ENCODE results near the gene NDUFC2.
A peak's percentile ranks its signal among the peaks of the same experiment; 100 is the strongest.
"Not testable (repeated sequence)": the region's sequence is repeated elsewhere in the genome, so short reads cannot be mapped to it uniquely, and the experiment has no call there.

Gene NDUFC2

DNA sequence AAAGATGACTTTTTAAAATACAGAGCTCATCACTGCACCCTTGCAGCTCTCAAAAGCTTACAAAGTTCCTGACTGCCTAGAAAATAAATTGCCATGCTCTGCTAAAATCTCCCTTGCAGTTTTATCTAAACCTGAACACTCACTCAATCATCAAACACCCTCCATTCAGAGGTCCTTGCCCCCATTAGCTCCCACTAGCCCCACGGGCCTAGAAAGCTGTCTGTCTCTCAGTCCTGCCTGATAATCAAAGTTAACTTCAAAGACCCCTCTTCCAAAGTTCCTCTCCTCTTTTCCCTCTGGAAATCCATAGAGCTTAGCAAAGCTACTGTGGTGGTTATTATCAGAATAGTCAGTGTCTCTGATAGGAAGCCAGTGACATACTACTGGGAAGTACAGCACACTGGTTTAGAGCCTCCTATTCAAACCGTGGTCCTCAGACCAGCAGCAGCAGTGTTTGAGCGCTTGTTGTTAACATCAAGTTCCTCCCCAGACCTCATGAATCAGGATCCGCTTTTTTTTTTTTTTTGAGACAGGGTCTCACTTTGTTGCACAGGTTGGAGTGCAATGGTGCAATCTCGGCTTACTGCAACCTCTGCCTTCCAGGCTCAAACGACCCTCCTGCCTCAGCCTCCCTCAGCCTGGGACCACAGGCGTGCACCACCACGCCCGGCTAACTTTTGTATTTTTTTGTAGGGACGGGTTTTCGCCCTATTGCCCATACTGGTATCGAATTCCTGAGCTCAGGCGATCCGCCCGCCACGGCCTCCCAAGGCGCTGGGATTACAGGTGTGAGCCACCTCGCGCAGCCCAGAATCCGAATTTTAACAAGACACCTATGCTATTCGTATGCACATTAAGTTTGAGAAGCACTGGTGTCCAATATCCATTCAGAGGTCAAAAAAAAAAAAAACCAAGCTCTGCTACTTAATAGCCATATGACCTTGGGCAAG is 1.2 kb downstream of the NDUFC2 start:
- no peak for DNase-seq

DNA sequence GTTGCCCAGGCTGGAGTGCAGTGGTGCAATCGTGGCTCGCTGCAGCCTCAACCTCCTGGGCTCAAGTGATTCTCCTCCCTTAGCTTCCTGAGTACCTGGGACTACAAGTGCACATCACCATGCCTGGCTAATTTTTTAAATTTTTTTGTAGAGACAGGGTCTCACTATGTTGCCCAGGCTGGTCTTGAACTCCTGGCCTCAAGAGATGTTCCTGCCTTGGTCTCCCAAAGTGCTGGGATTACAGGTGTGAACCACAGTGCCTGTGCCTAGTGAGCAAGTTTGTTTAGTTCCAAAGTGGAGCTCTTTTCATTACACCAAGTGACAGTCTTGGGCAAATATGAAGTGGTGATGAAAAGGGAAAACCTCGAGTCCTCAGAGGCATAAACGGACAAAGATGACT is 2.1 kb downstream of the NDUFC2 start:
- not testable (repeated sequence) for DNase-seq

- DNase-seq: no peak
Measured at GRCh38 chr11:78076733-78077403, 2.8 kb downstream of the NDUFC2 start.

DNA sequence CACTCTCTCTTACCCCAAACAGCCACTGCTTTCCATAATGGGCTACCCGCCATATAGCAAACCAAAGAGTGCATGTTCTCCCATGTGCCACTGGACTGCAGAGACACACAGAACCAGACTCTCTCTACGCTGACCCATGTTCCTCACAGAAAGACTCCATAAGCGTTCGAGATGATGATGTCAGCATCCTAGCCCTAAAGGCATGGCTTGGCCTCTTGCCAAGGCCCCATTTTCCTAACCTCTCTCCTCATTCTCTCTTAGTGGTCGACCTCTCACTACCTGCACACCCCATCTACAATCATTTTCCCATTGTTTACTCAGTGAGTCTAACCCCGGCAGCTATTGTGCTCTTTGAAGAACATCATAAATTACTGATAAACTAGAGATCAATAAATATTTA is 4.9 kb downstream of the NDUFC2 start:
- DNase-seq: no peak

DNA sequence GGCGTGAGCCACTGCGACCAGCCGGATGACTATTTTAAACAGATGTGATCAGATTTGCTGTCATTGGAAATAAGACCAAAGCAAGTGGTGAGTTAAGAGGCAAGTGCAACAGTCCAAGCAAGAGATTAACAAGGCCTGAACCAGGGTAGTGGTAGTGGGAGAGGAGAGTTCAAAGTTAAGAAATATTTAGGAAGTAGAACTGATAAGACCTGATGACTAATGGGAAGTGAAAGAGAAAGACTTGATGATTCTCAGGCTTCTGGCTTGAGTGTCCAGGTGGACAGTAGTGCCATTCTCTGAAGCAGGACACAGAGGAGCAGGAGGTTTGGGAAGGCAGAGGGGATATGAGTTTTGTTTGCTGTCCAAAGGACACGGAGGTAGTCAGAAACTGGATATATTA is 7.2 kb downstream of the NDUFC2 start:
- no peak for DNase-seq

GRCh38 chr11:78071717-78072116 is 7.9 kb downstream of the NDUFC2 start:
- no peak for DNase-seq

DNA sequence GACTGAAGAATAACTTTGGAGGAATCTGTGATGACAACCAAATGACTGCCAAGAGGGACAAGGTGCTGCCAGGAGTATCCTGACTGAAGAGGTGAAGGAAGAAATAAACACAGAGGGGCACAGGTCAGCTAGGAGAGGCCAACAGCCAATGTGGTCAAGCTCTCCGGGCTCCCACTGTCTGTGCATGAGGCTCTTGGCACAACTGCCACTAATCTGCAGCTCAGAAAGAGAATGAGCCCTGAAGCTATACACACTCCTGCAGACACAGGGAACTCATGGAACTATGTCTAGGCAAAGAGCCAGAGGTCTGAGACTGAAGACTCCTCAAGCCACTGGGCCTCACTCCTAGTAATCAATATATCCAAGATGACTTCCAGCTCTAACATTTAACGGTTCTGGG is 9.0 kb downstream of the NDUFC2 start:
- DNase-seq: no peak

- DNase-seq: peak; percentile 23
Measured at GRCh38 chr11:78069465-78069864, 10.2 kb downstream of the NDUFC2 start.

- DNase-seq: no peak
Measured at GRCh38 chr11:78067704-78068103, 12.0 kb downstream of the NDUFC2 start.

- no peak for DNase-seq
Measured at GRCh38 chr11:78066471-78066870, 13.2 kb downstream of the NDUFC2 start.

DNA sequence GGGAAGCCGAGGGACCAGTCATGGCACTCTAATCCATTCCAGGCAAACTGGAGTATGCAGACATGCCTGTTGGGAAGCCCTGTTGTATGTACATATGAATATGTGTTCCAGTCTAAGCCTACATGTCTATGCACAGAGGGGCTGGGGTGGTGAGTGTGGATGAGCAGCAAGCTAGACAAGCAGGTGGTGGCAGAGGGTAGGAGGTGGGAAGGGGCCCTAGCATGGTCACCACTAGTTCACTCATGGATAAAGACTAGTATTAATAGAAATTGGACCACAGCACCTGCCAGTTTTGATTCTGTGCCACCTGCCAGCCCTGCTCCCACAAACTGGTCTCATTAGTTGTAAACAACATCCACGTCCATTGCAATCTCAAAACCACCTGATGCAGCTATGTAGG is 14.5 kb downstream of the NDUFC2 start:
- DNase-seq: no peak

GRCh38 chr11:78063440-78064181 is 16.1 kb downstream of the NDUFC2 start, which contains the start of gene THRSP:
Gene THRSP (plus strand): TSS chr11:78063861. CDS start chr11:78063882, 21 bp downstream.
- DNase-seq: no peak

DNA sequence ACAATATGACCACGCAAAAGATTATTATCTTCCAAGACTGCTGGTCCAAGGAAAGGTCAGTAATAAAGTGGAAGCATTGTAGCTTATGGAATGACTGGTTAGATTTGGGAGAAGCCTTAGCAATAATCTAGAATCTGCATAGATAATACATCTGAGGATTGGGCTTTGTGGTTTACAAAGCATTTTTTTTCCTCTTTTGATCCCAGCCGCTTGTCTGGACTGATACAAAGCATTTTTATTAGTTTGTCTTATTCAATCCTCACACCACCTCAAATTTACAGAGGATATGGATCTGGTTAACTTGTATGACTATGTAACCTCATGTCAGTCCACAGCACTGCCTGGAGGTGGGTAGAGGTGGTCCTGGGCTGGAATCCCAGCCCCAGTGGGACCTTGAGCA is 17.0 kb downstream of the NDUFC2 start:
- no peak for DNase-seq

- DNase-seq: no peak
Measured at GRCh38 chr11:78061921-78062311, 17.7 kb downstream of the NDUFC2 start.

GRCh38 chr11:78061088-78061920 is 18.4 kb downstream of the NDUFC2 start:
- DNase-seq: no peak

DNA sequence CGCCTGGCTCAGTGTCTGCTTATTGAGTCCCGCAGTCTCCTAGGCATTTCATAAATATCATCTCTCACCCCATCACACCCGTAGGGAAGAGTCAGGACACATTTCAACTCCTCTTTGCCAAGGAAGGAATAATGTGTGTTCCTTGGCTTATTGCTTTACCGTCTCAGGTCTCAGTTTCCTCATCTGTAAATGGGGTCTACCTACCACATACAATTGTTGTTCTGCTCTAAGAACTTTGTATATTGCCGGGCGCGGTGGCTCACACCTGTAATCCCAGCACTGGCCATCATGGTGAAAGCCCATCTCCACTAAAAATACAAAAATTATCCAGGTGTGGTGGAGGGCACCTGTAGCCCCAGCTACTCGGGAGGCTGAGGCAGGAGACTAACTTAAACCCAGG is 19.1 kb downstream of the NDUFC2 start:
- no peak for DNase-seq

DNA sequence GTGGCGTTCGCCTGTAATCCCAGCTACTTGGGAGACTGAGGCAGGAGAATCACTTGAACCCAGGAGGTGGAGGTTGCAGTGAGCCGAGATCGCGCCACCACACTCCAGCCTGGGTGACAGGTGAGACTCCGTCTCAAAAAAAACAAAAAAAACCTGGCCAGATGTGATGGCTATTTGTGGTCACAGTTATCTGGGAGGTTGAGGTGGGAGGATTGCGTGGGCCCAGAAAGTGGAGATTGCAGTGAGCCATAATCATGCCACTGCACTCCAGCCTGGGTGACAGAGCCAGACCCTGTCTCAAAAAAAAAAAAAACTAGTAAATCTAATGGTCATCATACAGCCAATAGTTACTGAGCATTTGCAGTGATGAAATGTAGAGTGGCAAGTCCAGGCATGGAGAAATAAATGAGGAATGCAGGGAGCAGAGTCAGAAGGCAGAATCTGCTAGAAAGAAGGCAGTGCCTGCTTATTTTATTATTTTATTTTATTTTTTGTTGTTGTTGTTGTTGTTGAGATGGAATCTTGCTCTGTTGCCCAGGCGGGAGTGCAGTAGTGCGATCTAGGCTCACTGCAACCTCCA is 19.8 kb downstream of the NDUFC2 start:
- not testable (repeated sequence) for DNase-seq

GRCh38 chr11:78057462-78058055 is 22.1 kb downstream of the NDUFC2 start:
- DNase-seq: no peak

- DNase-seq: no peak
Measured at GRCh38 chr11:78056093-78056492, 23.6 kb downstream of the NDUFC2 start.

DNA sequence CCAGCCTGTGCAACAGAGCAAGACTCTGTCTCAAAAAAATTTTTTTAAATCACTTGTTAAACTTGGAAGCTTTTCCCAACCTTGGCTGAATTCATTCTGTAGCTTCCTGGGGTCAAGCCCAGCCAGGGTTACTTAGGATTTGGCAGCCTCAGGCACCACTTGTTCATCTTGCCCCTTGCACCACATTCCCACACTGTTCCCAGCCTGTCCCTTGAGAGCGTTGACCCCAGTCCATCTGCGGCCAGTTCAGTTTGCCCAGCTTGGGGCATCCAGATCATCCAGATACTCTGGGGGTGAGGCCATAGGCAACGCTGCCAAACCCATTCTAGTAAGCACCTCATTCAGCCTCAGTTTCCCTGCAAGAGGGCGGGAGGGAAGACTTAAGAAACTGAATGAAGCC is 24.7 kb downstream of the NDUFC2 start:
- DNase-seq: no peak

DNA sequence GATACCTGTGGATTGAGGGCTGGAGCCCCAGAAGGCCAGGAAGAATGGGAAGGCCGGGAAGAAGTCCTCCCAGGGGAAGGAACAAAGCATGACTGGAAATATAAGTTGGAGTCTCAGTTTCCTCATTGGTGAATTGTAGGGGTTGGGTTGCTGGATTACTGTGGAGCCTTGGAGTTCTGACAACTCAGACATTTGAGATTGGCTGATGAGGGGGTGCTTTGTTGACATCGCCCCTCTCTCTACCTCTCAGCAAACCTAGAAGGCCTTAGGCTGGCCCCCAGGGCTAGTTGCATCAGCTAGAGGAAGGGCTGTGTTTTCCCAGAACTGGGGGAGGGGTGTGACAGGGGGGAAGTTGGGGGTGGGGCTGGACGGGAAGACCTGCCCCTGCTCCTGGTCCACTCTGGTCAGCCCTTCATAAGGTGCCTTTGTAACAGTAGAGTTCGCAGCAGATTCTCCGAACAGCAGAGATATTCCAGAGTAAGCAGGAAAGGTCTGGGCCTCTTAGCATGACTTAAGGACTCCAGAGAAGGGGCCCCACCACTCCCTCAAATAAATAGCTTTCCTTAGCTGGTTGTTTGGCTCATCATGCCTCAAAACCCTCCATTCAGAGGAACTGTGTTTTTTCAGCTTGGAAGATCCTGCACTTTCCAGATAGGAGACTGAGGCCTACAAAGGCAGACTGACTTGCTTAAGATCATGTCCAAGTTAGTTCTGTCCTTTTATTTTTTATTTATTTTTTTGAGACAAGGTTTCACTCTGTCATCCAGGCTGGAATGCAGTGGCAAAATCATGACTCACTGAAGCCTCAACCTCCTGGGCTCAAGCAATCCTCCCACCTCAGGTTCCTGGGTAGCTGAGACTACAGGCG is 28.5 kb downstream of the NDUFC2 start:
- DNase-seq: no peak
